Fibroblast of skin of left quadriceps (primary cell): ENCODE results near the gene TMEM129.
"Not testable (repeated sequence)": the region's sequence is repeated elsewhere in the genome, so short reads cannot be mapped to it uniquely, and the experiment has no call there.

Source experiments
- DNase-seq, 2 experiments: peaks; one replicate each; pipeline ENCODE4 v3.0.0-alpha.2; 2013; ENCODE audit warnings: low read depth in 2 of 2

TMEM129 gene

GRCh38 chr4:1695913-1696312 is 25.2 kb downstream of the TMEM129 start:
- DNase-seq = no peak

- DNase-seq = peak; percentile 32 to 41
These were observed 27.8 kb downstream of the TMEM129 start for GRCh38 chr4:1693131-1693896.

- DNase-seq = no peak
These were observed 29.3 kb downstream of the TMEM129 start for GRCh38 chr4:1691737-1692373.

GRCh38 chr4:1690698-1691097 is 30.4 kb downstream of the TMEM129 start:
- DNase-seq = no peak

- DNase-seq = no peak
These were observed 34.6 kb downstream of the TMEM129 start for GRCh38 chr4:1686440-1687036.

GRCh38 chr4:1685235-1686150 is 35.6 kb downstream of the TMEM129 start:
- no peak for DNase-seq

- no peak for DNase-seq
These were observed 36.5 kb downstream of the TMEM129 start for GRCh38 chr4:1684506-1685234.

GRCh38 chr4:1683736-1684505 is 37.2 kb downstream of the TMEM129 start, which contains the start of gene FAM53A:
Gene FAM53A, minus strand, starts transcription at chr4:1684313. Its CDS starts 15,572 bp downstream, at chr4:1668741.
- peak; percentile 72 to 74 for DNase-seq

GRCh38 chr4:1683261-1683735 is 37.8 kb downstream of the TMEM129 start:
- peak; percentile 67 to 72 for DNase-seq

GRCh38 chr4:1682860-1683259 is 38.3 kb downstream of the TMEM129 start:
- no peak for DNase-seq

GRCh38 chr4:1678244-1678643 is 42.9 kb downstream of the TMEM129 start:
- DNase-seq = no peak

- DNase-seq = no peak
These were observed 44.3 kb downstream of the TMEM129 start for GRCh38 chr4:1676605-1677525.

GRCh38 chr4:1675802-1676137 is 45.4 kb downstream of the TMEM129 start:
- no peak for DNase-seq

GRCh38 chr4:1675136-1675801 is 45.9 kb downstream of the TMEM129 start:
- no peak for DNase-seq

GRCh38 chr4:1674682-1675081 is 46.4 kb downstream of the TMEM129 start:
- DNase-seq = no peak

GRCh38 chr4:1673671-1674070 is 47.5 kb downstream of the TMEM129 start:
- no peak for DNase-seq

GRCh38 chr4:1671011-1671410 is 50.1 kb downstream of the TMEM129 start:
- not testable (repeated sequence) for DNase-seq

GRCh38 chr4:1670279-1670678 is 50.8 kb downstream of the TMEM129 start:
- no peak for DNase-seq

- DNase-seq = no peak
These were observed 51.3 kb downstream of the TMEM129 start for GRCh38 chr4:1669850-1670249.
